ENCODE measurements around the gene SMPD4. TPM values are rescaled to one million over a fixed set of nuclear protein-coding genes. Genes with fewer than 3 reads are reported as not detected.
"Not testable (repeated sequence)": the region's sequence is repeated elsewhere in the genome, so short reads cannot be mapped to it uniquely, and the experiment has no call there.

SMPD4 gene
- total RNA-seq, 1 experiment from 2014 or later, result 98.9 TPM

GRCh38 chr2:130174866-130175265, 6.5 kb downstream of the SMPD4 start:
- H3K27me3 ChIP-seq (ENCODE audit: insufficient read depth, low read length); intact Hi-C loops (cut with micrococcal nuclease); H3K4me3 ChIP-seq (replicated peaks in 1 of 2; ENCODE audit: low read depth in 1 of 2, low read length in 2 of 2); CTCF ChIA-PET; H3K9me3 ChIP-seq (ENCODE audit: control insufficient read depth in 1 of 2, insufficient read depth in 1 of 2, low read depth in 1 of 2, low read length in 2 of 2); RAD21 ChIA-PET (ENCODE audit: low non-redundant PET in 1 of 2, low total read pairs in 2 of 2, uncharacterized antibody in 2 of 2, unreplicated experiment in 2 of 2); DNase-seq (ENCODE audit: low read depth, low spot score); BruUV-seq (replicated peaks); H3K9ac ChIP-seq (ENCODE audit: low read length); H3K27ac ChIP-seq (ENCODE audit: low read depth, low read length); H2AFZ ChIP-seq (ENCODE audit: low read depth, low read length, poor library complexity, severe bottlenecking); H3K4me2 ChIP-seq (ENCODE audit: low read length); H4K20me1 ChIP-seq (ENCODE audit: insufficient read depth); H3K4me1 ChIP-seq (ENCODE audit: control insufficient read depth in 1 of 2, insufficient read depth in 2 of 2, low read length in 2 of 2); ATAC-seq; POLR2A ChIA-PET; H3K9me2 ChIP-seq (ENCODE audit: insufficient read depth): not testable (repeated sequence)
- peaks cover 66% of the 10 kb centered on the region for H3K79me2 ChIP-seq (ENCODE audit: insufficient read depth, low read length)
- H3K36me3 ChIP-seq (ENCODE audit: control insufficient read depth in 1 of 2, insufficient read depth in 2 of 2, low read length in 2 of 2), result peaks cover 8 to 20% of the 10 kb centered on the region in 2 experiments; a peak in 2 of 4 replicates

- Histone ChIP-seq H3K27me3 (ENCODE audit: insufficient read depth, low read length) (no peaks in the 10 kb centered on the region), H3K79me2 (ENCODE audit: insufficient read depth, low read length) (peaks cover 19% of the 10 kb centered on the region; the same call in 1 of the 2 replicates), H3K9me3 (ENCODE audit: control insufficient read depth in 1 of 2, insufficient read depth in 1 of 2, low read depth in 1 of 2, low read length in 2 of 2) (no peaks in the 10 kb centered on the region), H3K9me2 (ENCODE audit: insufficient read depth) (no peaks in the 10 kb centered on the region), H3K4me3 (replicated peaks in 1 of 2; ENCODE audit: low read depth in 1 of 2, low read length in 2 of 2) (no peak overlapping the region), H2AFZ (ENCODE audit: low read depth, low read length, poor library complexity, severe bottlenecking) (no peak overlapping the region), H3K4me2 (ENCODE audit: low read length) (no peak overlapping the region), H3K36me3 (ENCODE audit: control insufficient read depth in 1 of 2, insufficient read depth in 2 of 2, low read length in 2 of 2) (peaks cover 22 to 34% of the 10 kb centered on the region in 2 experiments; a peak in 2 of 4 replicates), H3K27ac (ENCODE audit: low read depth, low read length) (no peak overlapping the region), H3K9ac (ENCODE audit: low read length) (no peak overlapping the region), H3K4me1 (ENCODE audit: control insufficient read depth in 1 of 2, insufficient read depth in 2 of 2, low read length in 2 of 2) (no peaks in the 10 kb centered on the region), H4K20me1 (ENCODE audit: insufficient read depth) (no peaks in the 10 kb centered on the region)
- ATAC-seq, result no peak
- BruUV-seq (replicated peaks), result no TSS peak
- DNase-seq (ENCODE audit: low read depth, low spot score), result no peak
- CTCF ChIA-PET, result no interaction called here
- POLR2A ChIA-PET, result no interaction called here
- intact Hi-C loops (cut with micrococcal nuclease), result no loop called here
- RAD21 ChIA-PET (ENCODE audit: low non-redundant PET in 1 of 2, low total read pairs in 2 of 2, uncharacterized antibody in 2 of 2, unreplicated experiment in 2 of 2), result no interaction called here
- TF ChIP-seq EZH2phosphoT487 (IDR thresholded peaks at IDR 0.05; ENCODE audit: borderline replicate concordance) (no peak), SP1 (IDR thresholded peaks at IDR 0.05; ENCODE audit: low read depth) (no peak), FOSL1 (IDR thresholded peaks at IDR 0.05; ENCODE audit: low read depth) (no peak), ZFX (IDR thresholded peaks at IDR 0.05) (no peak), SRF (IDR thresholded peaks at IDR 0.05; ENCODE audit: low read depth) (no peak), JUND (IDR thresholded peaks at IDR 0.05) (no peak), EGR1 (IDR thresholded peaks at IDR 0.05; ENCODE audit: low read depth) (no peak), SIN3A (IDR thresholded peaks at IDR 0.05; ENCODE audit: low read depth) (no peak), EZH2 (IDR thresholded peaks at IDR 0.05) (no peak), YY1 (IDR thresholded peaks at IDR 0.05; ENCODE audit: extremely low read depth, insufficient replicate concordance, low read depth, low read length) (no peak), ELF1 (IDR thresholded peaks at IDR 0.05; ENCODE audit: borderline replicate concordance, low read depth) (no peak), CEBPB (IDR thresholded peaks at IDR 0.05; ENCODE audit: low read depth) (no peak), CTCF (IDR thresholded peaks at IDR 0.05 in 2 of 3, conservative IDR thresholded peaks at IDR 0.05 in 1 of 3; ENCODE audit: borderline replicate concordance in 1 of 3, insufficient read depth in 1 of 3, low read depth in 2 of 3, low read length in 2 of 3) (no peak)
Observed at GRCh38 chr2:130169896-130170295, 11.5 kb downstream of the SMPD4 start.

GRCh38 chr2:130169163-130169562, 12.2 kb downstream of the SMPD4 start:
- H3K9me3 ChIP-seq (ENCODE audit: control insufficient read depth in 1 of 2, insufficient read depth in 1 of 2, low read depth in 1 of 2, low read length in 2 of 2); H3K27ac ChIP-seq (ENCODE audit: low read depth, low read length); H3K4me1 ChIP-seq (ENCODE audit: control insufficient read depth in 1 of 2, insufficient read depth in 2 of 2, low read length in 2 of 2); H4K20me1 ChIP-seq (ENCODE audit: insufficient read depth); H2AFZ ChIP-seq (ENCODE audit: low read depth, low read length, poor library complexity, severe bottlenecking); CTCF ChIA-PET; H3K4me3 ChIP-seq (replicated peaks in 1 of 2; ENCODE audit: low read depth in 1 of 2, low read length in 2 of 2); BruUV-seq (replicated peaks); ATAC-seq; H3K27me3 ChIP-seq (ENCODE audit: insufficient read depth, low read length); RAD21 ChIA-PET (ENCODE audit: low non-redundant PET in 1 of 2, low total read pairs in 2 of 2, uncharacterized antibody in 2 of 2, unreplicated experiment in 2 of 2); H3K9me2 ChIP-seq (ENCODE audit: insufficient read depth); DNase-seq (ENCODE audit: low read depth, low spot score); H3K9ac ChIP-seq (ENCODE audit: low read length); intact Hi-C loops (cut with micrococcal nuclease); H3K4me2 ChIP-seq (ENCODE audit: low read length); POLR2A ChIA-PET: not testable (repeated sequence)
- Histone ChIP-seq H3K36me3 (ENCODE audit: control insufficient read depth in 1 of 2, insufficient read depth in 2 of 2, low read length in 2 of 2) (peaks cover 22 to 30% of the 10 kb centered on the region in 2 experiments; a peak in 2 of 4 replicates), H3K79me2 (ENCODE audit: insufficient read depth, low read length) (peaks cover 13% of the 10 kb centered on the region; the same call in 1 of the 2 replicates)
